Endodermal cell (in vitro differentiated cells): ENCODE measurements around the gene SH3PXD2B. TPM values are rescaled to one million over a fixed set of nuclear protein-coding genes. Genes with fewer than 3 reads are reported as not detected.
"Not testable (repeated sequence)": the region's sequence is repeated elsewhere in the genome, so short reads cannot be mapped to it uniquely, and the experiment has no call there.

Experiments used
- DNase-seq: peaks from one replicate; pipeline ENCODE4 v3.0.0-alpha.2; 2017
- H3K27ac ChIP-seq: 2 replicates; pipeline ENCODE4 v1.5.1; 2013; ENCODE audit warnings: mild to moderate bottlenecking, low read depth, low read length, moderate library complexity
- H3K27me3 ChIP-seq: 2 replicates; pipeline ENCODE4 v1.6.1; 2013; ENCODE audit warnings: mild to moderate bottlenecking, low read length, moderate library complexity; ENCODE audit not compliant: insufficient read depth, control insufficient read depth, poor library complexity, severe bottlenecking
- H3K36me3 ChIP-seq: 2 replicates; pipeline ENCODE4 v1.7.0; 2013; ENCODE audit warnings: mild to moderate bottlenecking, low read length, moderate library complexity; ENCODE audit not compliant: control insufficient read depth, insufficient read depth
- H3K4me1 ChIP-seq: one replicate; pipeline ENCODE4 v1.7.0; 2013; ENCODE audit warnings: low read length; ENCODE audit not compliant: control insufficient read depth, insufficient read depth
- H3K4me3 ChIP-seq: 2 replicates; pipeline ENCODE4 v1.5.1; 2013; ENCODE audit warnings: mild to moderate bottlenecking, low read length, moderate library complexity
- H3K9ac ChIP-seq: 2 replicates; pipeline ENCODE4 v1.6.1; 2013; ENCODE audit warnings: mild to moderate bottlenecking, low read length, moderate library complexity; ENCODE audit not compliant: poor library complexity, severe bottlenecking; ENCODE audit errors: extremely low read depth
- H3K9me3 ChIP-seq: 2 replicates; pipeline ENCODE4 v1.6.1; 2013; ENCODE audit warnings: mild to moderate bottlenecking, low read length, moderate library complexity; ENCODE audit not compliant: control insufficient read depth
- H3K27ac Mint-ChIP-seq: 2 replicates; pipeline ENCODE4 v1.8.0; 2020; ENCODE audit warnings: mixed read lengths
- H3K27me3 Mint-ChIP-seq: 2 replicates; pipeline ENCODE4 v1.8.0; 2021; ENCODE audit warnings: mild to moderate bottlenecking, mixed read lengths; ENCODE audit not compliant: insufficient read depth
- H3K36me3 Mint-ChIP-seq: 2 replicates; pipeline ENCODE4 v1.8.0; 2020; ENCODE audit warnings: low read depth, mixed read lengths
- H3K4me1 Mint-ChIP-seq: 2 replicates; pipeline ENCODE4 v1.8.0; 2020; ENCODE audit warnings: mixed read lengths
- H3K4me3 Mint-ChIP-seq: 2 replicates; pipeline ENCODE4 v1.8.0; 2020; ENCODE audit warnings: mild to moderate bottlenecking, moderate library complexity, mixed read lengths
- H3K9me3 Mint-ChIP-seq: 2 replicates; pipeline ENCODE4 v1.8.0; 2020; ENCODE audit warnings: mild to moderate bottlenecking, mixed read lengths
- CTCF ChIP-seq: fragments of 200-600 bp; sonication (generic); conservative IDR thresholded peaks from 2 replicates; pipeline ENCODE4 v1.5.0; 2021; ENCODE audit warnings: antibody characterized with exemption, mild to moderate bottlenecking
- WGBS, 2 experiments: methylation state at CpG; one replicate each; pipeline versions ENCODE4 v1.1.5 to v1.1.7; 2013; ENCODE audit warnings: missing lambda C conversion rate in 2 of 2, mixed read lengths in 1 of 2; ENCODE audit not compliant: insufficient coverage in 1 of 2, insufficient read length in 1 of 2; 5-methylcytosine and 5-hydroxymethylcytosine counted together
- total RNA-seq, 2 donors: library from RNA; stranded (reverse); fragmentation: NEBNext Ultra II Directional in 1 of 2; extraction: Animal tissue kit (Norgen Biotek cat#: 25700) in 1 of 2; gene quantifications; 2 replicates in 1 of 2; 3 replicates in 1 of 2; pipeline ENCODE4 v1.2.1, GENCODE V29; 2021

SH3PXD2B gene
- total RNA-seq, 2 donors from 2014 or later = 62.2 to 74.9 TPM

- WGBS, 2 experiments = 78 to 83% methylated on average over 4 to 5 of the region's 5 CpGs
- Mint-ChIP-seq H3K4me3 (no peak overlapping the region), H3K4me1 (peaks cover 1% of the 10 kb centered on the region), H3K27ac (no peak overlapping the region), H3K27me3 (peaks cover 6% of the 10 kb centered on the region), H3K9me3 (no peaks in the 10 kb centered on the region), H3K36me3 (no peaks in the 10 kb centered on the region)
- Histone ChIP-seq H3K27me3 (no peaks in the 10 kb centered on the region), H3K4me3 (no peak overlapping the region), H3K9ac (no peak overlapping the region), H3K36me3 (no peaks in the 10 kb centered on the region), H3K4me1 (no peaks in the 10 kb centered on the region), H3K9me3 (no peaks in the 10 kb centered on the region), H3K27ac (no peak overlapping the region)
- TF ChIP-seq CTCF = peak; percentile 89
- DNase-seq = peak; percentile 83
These were observed 161.1 kb downstream of the SH3PXD2B start for GRCh38 chr5:172293054-172293744.

- not testable (repeated sequence) for H3K27ac Mint-ChIP-seq, H3K4me3 ChIP-seq, H3K27me3 Mint-ChIP-seq, H3K36me3 ChIP-seq, H3K4me3 Mint-ChIP-seq, H3K9ac ChIP-seq, H3K36me3 Mint-ChIP-seq, H3K27me3 ChIP-seq, H3K27ac ChIP-seq, H3K9me3 ChIP-seq, H3K4me1 Mint-ChIP-seq, H3K4me1 ChIP-seq, H3K9me3 Mint-ChIP-seq, DNase-seq
- 60 to 85% methylated on average over 2 to 5 of the region's 5 CpGs for WGBS, 2 experiments
These were observed 162.5 kb downstream of the SH3PXD2B start for GRCh38 chr5:172291837-172292236.

- Histone ChIP-seq H3K36me3 (no peaks in the 10 kb centered on the region), H3K27me3 (no peaks in the 10 kb centered on the region), H3K27ac (no peak overlapping the region), H3K9me3 (no peaks in the 10 kb centered on the region), H3K4me3 (no peak overlapping the region), H3K9ac (no peak overlapping the region), H3K4me1 (no peaks in the 10 kb centered on the region)
- no CpG with 5 or more reads among the region's 4 CpGs for WGBS, 2 experiments
- no peak for DNase-seq
- H3K9me3 Mint-ChIP-seq = no peaks in the 10 kb centered on the region
- no peak for TF ChIP-seq CTCF
- H3K4me1 Mint-ChIP-seq = peaks cover 15% of the 10 kb centered on the region
- no peak overlapping the region for H3K4me3 Mint-ChIP-seq
- no peaks in the 10 kb centered on the region for H3K36me3 Mint-ChIP-seq
- no peak overlapping the region for H3K27ac Mint-ChIP-seq
- H3K27me3 Mint-ChIP-seq = peaks cover 4% of the 10 kb centered on the region
These were observed 165.9 kb downstream of the SH3PXD2B start for GRCh38 chr5:172288465-172288864.

- not testable (repeated sequence) for H3K27ac ChIP-seq, H3K9ac ChIP-seq, H3K9me3 ChIP-seq, H3K4me3 Mint-ChIP-seq, H3K9me3 Mint-ChIP-seq, H3K27me3 ChIP-seq, H3K36me3 ChIP-seq, H3K4me1 ChIP-seq, DNase-seq, H3K4me3 ChIP-seq, H3K27ac Mint-ChIP-seq, H3K36me3 Mint-ChIP-seq, H3K27me3 Mint-ChIP-seq
- peaks cover 20% of the 10 kb centered on the region for H3K4me1 Mint-ChIP-seq
- whole genome bisulfite sequencing, 2 experiments = 88 to 90% methylated on average over 2 to 3 of the region's 3 CpGs
These were observed 167.2 kb downstream of the SH3PXD2B start for GRCh38 chr5:172287140-172287539.
